Right atrium auricular region (tissue), 2 donors: ENCODE results near the gene PNKD. TPM values are rescaled to one million over a fixed set of nuclear protein-coding genes. Genes with fewer than 3 reads are reported as not detected.

Experiments used
- DNase-seq: peaks from one replicate; pipeline ENCODE4 v3.0.0-alpha.2; 2019; ENCODE audit warnings: low spot score
- H3K27ac ChIP-seq, 2 donors: fragments of 200-600 bp; sonication (generic); 1 replicate in 1 of 2; 2 replicates in 1 of 2; pipeline ENCODE4 v1.5.1; 2016 to 2019
- H3K27me3 ChIP-seq, 2 donors: fragments of 200-600 bp; sonication (generic); one replicate each; pipeline versions ENCODE4 v1.5.1 to v1.6.0; 2017 to 2019
- H3K36me3 ChIP-seq: fragments of 200-600 bp; sonication (generic); one replicate; pipeline ENCODE4 v1.5.1; 2016
- H3K4me1 ChIP-seq, 2 donors: fragments of 200-600 bp; sonication (generic); one replicate each; pipeline versions ENCODE4 v1.5.1 to v1.6.0; 2017 to 2019
- H3K4me3 ChIP-seq, 2 donors: fragments of 200-600 bp; sonication (generic); 1 replicate in 1 of 2; 2 replicates in 1 of 2; pipeline ENCODE4 v1.5.1; 2017 to 2019; ENCODE audit warnings: mild to moderate bottlenecking in 1 of 2, moderate library complexity in 1 of 2
- H3K9me3 ChIP-seq, 2 donors: fragments of 200-600 bp; sonication (generic); one replicate each; pipeline ENCODE4 v1.5.1; 2019
- total RNA-seq, 2 donors: library from RNA; depleted of rRNA; stranded (reverse); fragments of >200 nt; gene quantifications; one replicate each; pipeline ENCODE4 v1.1.0, GENCODE V29; 2016
- TF ChIP-seq, protein P1 (sequence below), 2 donors: fragments of 200-600 bp; sonication (generic); IDR thresholded peaks; one replicate each; pipeline ENCODE4 v1.5.1; 2019; ENCODE audit warnings: antibody characterized with exemption in 2 of 2

The PNKD gene
- total RNA-seq, 2 donors from 2014 or later: 54.5 to 71.4 TPM

DNA sequence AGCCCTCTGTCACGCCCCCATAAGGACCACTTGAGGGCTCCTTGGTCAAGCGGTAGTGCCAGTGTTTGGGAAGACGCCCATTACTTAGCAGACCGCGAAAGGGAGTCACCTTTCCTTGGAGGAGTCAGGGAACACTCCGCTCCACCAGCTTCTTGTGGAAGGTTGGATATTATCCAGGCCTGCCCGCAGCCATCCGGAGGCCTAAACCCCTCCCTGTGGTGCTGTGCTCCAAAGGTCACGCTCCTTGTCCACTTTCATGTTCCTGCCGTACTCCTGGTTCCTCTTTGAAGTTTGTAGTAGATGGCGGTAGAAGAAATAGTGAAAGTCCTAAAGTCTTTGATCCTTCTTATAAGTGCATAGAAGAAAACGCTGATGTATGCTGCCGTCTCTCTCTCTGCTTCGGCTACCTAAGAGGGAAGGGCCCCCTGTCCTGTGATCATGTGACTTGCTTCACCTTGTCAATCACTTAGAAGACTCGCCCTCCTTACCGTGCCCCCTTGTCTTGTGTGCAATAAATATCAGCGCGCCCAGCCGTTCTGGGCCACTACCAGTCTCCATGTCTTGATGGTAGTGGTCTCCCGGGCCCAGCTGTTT, 84.6 kb downstream of the PNKD start:
- no peak overlapping the region for H3K27ac ChIP-seq
- H3K27me3 ChIP-seq: no peaks in the 10 kb centered on the region
- H3K4me1 ChIP-seq: peaks cover 0 to 10% of the 10 kb centered on the region in 2 donors
- TF ChIP-seq, protein P1, sequence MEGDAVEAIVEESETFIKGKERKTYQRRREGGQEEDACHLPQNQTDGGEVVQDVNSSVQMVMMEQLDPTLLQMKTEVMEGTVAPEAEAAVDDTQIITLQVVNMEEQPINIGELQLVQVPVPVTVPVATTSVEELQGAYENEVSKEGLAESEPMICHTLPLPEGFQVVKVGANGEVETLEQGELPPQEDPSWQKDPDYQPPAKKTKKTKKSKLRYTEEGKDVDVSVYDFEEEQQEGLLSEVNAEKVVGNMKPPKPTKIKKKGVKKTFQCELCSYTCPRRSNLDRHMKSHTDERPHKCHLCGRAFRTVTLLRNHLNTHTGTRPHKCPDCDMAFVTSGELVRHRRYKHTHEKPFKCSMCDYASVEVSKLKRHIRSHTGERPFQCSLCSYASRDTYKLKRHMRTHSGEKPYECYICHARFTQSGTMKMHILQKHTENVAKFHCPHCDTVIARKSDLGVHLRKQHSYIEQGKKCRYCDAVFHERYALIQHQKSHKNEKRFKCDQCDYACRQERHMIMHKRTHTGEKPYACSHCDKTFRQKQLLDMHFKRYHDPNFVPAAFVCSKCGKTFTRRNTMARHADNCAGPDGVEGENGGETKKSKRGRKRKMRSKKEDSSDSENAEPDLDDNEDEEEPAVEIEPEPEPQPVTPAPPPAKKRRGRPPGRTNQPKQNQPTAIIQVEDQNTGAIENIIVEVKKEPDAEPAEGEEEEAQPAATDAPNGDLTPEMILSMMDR (IDR thresholded peaks at IDR 0.05): no peak
- H3K9me3 ChIP-seq: no peaks in the 10 kb centered on the region
- no peaks in the 10 kb centered on the region for H3K36me3 ChIP-seq
- DNase-seq: no peak
- no peak overlapping the region for H3K4me3 ChIP-seq

DNA sequence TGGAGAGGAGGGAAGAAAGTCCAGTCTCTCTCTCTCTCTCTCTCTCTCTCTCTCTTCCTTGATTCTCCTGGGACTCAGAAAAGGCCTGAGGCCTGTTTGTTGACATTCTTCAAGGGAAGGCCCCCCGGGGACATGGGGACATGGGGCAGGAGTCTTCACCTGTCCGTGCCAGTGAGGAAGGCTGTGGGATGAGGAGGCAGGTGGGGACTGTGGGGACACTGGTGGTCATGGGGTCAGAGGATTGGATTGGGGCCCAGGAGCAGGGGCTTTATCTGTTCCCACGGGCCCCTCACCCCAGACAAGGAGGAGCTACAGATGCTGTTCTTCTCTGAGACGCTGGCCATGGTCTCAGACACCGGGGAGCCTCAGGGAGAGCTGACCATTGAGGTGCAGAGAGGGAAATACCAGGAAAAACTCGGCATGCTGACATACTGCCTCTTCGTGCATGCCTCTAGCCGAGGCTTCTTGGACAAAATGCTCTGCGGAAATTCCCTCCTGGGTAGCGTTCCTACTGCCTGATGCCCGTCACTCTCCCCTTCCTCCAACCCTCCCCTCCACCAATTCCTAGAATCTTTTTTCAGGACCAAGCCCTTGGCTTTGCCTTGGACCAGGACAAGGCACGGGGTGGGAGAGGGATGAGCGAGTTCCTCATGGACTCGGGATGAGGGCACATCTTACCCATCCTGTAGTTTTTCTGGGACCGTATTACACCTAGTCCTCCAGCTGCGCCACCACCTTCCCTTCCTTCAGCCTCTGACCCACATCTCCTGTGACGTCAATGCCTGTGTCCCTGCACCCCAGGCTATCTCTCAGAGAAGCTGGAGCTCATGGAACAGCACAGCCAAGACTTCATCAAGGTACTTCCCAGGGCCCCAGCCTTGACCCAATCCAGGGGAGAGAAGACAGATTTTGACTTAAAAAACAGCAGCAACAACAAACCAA, 87.2 kb downstream of the PNKD start:
- TF ChIP-seq, protein P1 (IDR thresholded peaks at IDR 0.05): no peak

DNA sequence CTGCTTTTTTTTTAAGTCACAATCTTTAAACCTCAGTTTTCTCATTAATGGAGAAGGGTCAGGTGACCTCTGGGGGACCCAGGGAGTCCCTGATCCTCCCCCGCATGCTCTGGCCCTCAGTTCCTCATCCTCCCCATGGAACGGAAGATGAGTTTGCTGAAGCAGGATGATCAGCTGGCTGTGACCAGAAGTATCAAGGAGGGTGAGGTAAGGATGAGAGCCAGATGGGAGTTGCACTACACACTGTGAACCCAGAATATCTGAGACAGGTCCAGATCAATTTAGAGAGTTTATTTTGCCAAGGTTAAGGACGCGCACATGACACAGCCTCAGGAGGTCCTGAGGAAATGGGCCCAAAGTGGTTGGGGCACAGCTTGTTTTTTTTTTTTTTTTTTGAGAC, 90.1 kb downstream of the PNKD start:
- no peak overlapping the region for H3K4me3 ChIP-seq
- DNase-seq: no peak
- H3K4me1 ChIP-seq: peaks cover 0 to 10% of the 10 kb centered on the region in 2 donors
- H3K9me3 ChIP-seq: no peaks in the 10 kb centered on the region
- H3K27me3 ChIP-seq: no peaks in the 10 kb centered on the region
- no peaks in the 10 kb centered on the region for H3K36me3 ChIP-seq
- H3K27ac ChIP-seq: no peak overlapping the region
- TF ChIP-seq, protein P1 (IDR thresholded peaks at IDR 0.05): no peak

More for the DNA sequence above, 87.2 kb downstream of the PNKD start:
- no peaks in the 10 kb centered on the region for H3K27me3 ChIP-seq
- H3K4me3 ChIP-seq: no peak overlapping the region
- no peak overlapping the region for H3K27ac ChIP-seq
- no peak for DNase-seq
- H3K36me3 ChIP-seq: no peaks in the 10 kb centered on the region
- H3K4me1 ChIP-seq: peaks cover 0 to 10% of the 10 kb centered on the region in 2 donors
- no peaks in the 10 kb centered on the region for H3K9me3 ChIP-seq

- Histone ChIP-seq H3K4me1 (peaks cover 0 to 6% of the 10 kb centered on the region in 2 donors), H3K36me3 (no peaks in the 10 kb centered on the region), H3K27ac (no peak overlapping the region), H3K4me3 (no peak overlapping the region), H3K27me3 (no peaks in the 10 kb centered on the region), H3K9me3 (no peaks in the 10 kb centered on the region)
- TF ChIP-seq, protein P1 (IDR thresholded peaks at IDR 0.05): no peak
- no peak for DNase-seq
These were observed 92.3 kb downstream of the PNKD start for GRCh38 chr2:218362606-218363005.

- TF ChIP-seq, protein P1 (IDR thresholded peaks at IDR 0.05): no peak
- no peaks in the 10 kb centered on the region for H3K27me3 ChIP-seq
- DNase-seq: no peak
These were observed 93.4 kb downstream of the PNKD start for GRCh38 chr2:218363736-218364135.

More at GRCh38 chr2:218363736-218364135, 93.4 kb downstream of the PNKD start:
- Histone ChIP-seq H3K36me3 (no peaks in the 10 kb centered on the region), H3K9me3 (no peaks in the 10 kb centered on the region), H3K4me3 (no peak overlapping the region), H3K4me1 (peaks cover 0 to 15% of the 10 kb centered on the region in 2 donors), H3K27ac (no peak overlapping the region)
